NOMO-1 treated with dmso at 0.1 percent for 144 hours (cell line): ENCODE measurements around the gene DDX31.
"Not testable (repeated sequence)": the region's sequence is repeated elsewhere in the genome, so short reads cannot be mapped to it uniquely, and the experiment has no call there.

Experiments
- DNase-seq: peaks from one replicate; lab custom pipeline; 2025; ENCODE audit not compliant: unreplicated experiment; lab: John Stamatoyannopoulos, UW

The DDX31 gene

DNA sequence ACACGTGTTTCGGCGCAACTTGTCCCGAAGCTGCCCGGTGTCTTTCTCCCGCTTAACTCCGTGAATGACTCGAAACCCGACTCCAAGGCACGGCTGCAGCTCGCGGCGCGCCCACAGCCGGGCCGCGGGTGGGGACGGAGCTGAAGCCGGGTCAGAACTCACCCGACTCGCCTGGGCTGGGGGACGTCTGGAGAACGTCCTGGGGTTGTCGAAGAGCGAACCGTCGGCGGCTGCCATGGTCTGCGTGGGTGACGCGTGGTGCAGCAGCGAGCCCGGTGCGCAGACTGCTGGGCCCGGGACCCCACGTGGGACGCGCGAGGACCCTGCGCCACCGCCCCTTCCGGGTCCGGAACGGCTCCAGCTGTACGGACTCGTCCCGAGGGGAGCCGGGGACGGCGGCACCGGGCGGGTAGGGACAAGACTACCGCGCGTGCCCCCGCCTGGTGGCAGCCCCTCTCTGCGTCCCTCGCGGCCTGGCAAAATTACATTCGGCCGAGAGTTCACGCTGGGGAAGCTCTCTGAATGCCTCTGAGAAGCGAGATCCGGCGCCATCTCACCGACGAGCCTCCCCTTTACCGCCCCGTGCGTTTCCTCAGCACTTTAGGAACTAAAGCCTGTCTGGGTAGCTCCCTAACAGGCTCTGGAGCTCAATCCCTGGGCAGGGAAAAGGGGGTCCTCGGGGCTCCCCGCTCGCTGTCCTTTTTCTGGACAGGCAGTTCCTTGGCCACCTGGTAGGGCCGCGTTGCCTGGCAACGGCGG, at the start of gene DDX31:
Gene DDX31, minus strand, starts transcription at position 286 of the 759 bp plus-strand sequence. Its CDS starts 49 bp downstream, at position 237.
- peak; percentile 44 for DNase-seq

DNA sequence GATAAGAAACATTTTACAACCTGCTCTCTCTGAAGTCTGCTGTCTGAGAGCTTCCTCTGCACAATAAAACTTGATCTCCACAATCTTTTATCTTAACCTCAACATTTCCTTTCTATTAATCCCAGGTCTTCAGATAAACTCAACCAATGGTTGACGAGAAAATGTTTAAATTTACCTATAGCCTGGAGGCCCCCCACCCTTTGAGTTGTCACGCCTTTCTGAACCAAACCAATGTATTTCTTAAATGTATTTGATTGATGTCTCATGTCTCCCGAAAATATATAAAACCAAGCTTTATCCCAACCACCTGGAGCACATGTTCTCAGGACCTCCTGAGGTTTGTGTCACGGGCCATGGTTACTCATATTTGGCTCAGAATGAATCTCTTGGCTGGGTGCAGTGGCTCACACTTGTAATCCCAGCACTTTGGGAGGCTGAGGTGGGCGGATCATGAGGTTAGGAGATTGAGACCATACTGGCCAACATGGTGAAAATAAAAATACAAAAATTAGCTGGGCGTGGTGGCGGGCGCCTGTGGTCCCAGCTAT, 48.7 kb upstream of the DDX31 start:
- not testable (repeated sequence) for DNase-seq

DNA sequence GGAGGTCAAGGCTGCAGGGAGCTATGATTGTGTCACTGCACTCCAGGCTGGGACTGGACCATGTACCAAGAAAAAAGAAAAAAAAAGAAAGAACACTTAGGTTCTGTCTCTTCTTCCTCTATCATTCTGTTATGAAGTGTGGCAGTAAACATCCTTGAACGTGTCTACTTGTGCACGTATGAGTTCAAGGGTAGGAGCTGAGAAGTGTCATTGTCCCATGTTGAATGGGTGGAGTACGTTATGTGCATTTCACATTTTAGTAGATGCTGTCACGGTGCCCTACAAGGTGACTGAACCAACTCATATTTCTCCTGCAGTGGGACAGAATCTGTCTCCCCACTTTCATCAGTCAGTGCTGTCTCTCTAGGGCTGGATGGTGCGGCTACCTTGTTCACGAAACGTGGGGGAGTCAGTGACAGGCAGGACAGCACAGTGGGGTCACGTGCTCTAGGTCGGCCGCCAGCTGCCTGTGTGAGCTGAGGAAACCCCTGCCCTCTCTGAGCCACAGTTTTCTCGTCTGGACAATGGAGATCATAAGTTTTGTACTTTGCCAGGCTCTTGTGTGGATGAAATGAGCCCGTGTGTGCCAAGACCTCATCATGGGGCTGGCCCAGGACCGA, 47.7 kb upstream of the DDX31 start:
- DNase-seq, result no peak

DNA sequence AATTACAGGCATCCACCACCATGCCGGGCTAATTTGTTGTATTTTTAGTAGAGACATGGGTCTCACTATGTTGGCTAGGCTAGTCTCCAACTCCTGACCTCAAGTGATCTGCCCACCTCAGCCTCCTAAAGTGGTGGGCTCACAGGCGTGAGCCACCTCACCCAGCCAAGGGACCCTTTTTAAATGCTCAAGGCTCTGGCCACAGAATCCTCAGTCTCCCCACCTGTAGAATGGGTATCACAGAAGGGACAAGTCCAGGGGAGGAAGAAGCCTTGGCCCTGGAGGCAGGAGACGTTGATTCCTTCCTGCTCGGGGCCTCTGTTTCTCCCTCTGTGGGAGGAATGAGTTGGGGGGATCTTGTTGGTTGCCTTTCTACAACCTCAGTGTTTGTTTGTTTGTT, 46.2 kb upstream of the DDX31 start:
- no peak for DNase-seq

DNA sequence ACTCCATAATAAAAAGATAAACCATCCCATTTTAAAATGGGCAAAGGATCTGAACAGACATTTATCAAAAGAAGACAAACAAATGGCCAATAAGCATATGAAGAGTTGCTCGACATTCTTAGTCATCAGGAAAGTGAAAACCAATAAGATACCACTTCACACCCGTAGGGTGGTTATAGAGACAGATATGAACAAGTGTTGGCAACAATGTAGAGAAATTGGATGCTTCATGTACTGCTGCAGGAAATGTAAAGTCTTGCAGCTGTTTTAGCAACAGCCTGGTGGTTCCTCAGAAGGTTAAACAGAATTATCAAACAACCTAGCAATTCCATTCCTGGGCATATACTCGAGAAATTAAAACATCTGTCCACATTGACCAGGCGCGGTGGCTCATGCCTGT, 43.0 kb upstream of the DDX31 start:
- DNase-seq, result no peak

DNA sequence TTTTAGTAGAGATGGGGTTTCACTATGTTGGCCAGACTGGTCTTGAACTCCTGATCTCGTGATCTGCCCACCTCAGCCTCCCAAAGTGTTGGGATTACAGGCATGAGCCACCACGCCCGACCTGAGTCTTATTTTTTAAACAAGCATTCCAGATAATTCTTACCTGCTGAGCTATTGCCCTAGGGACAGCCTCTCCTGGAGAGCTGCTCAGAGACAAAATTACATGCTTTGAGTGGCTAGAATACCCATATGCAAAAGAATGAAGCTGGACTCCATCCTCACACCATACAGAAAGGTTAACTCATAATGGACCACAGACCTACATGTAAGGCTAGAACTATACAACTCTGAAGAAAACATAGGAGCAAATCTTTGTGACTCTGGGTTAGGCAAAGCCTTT, 42.1 kb upstream of the DDX31 start:
- no peak for DNase-seq

DNA sequence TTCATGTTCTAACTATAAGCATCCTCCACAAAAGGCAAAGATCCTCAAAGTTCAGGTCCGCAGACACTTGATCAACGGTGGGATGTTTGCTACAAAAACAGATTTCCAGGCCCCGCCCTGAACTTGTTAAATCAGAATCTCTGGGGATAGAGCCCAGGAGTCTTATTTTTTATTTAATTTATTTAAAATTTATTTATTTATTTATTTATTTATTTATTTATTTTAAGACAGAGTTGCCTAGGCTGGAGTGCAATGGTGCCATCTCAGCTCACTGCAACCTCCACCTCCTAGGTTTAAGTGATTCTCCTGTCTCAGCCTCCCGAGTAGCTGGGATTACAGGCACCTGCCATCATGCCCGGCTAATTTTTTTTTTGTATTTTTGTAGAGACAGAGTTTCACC, 41.4 kb upstream of the DDX31 start:
- DNase-seq, result not testable (repeated sequence)

DNA sequence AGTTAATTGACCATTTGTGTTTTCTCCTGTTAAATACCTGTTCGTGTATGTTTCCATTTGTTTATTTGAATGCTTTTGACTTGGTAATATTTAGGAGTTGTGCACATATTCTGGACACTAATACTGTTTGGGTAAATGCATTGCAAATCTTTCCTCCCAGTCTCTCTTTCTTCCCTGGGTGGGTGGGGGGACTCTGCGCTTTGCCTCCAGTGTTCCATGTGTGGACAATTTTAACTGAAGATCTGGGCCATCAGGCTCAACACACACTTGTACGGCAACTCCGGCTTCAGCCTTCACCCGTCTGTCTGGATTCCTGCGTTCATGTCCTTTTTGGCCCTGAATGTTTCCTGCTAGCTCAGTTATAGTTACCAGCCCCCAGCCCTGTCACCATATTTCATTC, 40.5 kb upstream of the DDX31 start:
- DNase-seq, result no peak

DNA sequence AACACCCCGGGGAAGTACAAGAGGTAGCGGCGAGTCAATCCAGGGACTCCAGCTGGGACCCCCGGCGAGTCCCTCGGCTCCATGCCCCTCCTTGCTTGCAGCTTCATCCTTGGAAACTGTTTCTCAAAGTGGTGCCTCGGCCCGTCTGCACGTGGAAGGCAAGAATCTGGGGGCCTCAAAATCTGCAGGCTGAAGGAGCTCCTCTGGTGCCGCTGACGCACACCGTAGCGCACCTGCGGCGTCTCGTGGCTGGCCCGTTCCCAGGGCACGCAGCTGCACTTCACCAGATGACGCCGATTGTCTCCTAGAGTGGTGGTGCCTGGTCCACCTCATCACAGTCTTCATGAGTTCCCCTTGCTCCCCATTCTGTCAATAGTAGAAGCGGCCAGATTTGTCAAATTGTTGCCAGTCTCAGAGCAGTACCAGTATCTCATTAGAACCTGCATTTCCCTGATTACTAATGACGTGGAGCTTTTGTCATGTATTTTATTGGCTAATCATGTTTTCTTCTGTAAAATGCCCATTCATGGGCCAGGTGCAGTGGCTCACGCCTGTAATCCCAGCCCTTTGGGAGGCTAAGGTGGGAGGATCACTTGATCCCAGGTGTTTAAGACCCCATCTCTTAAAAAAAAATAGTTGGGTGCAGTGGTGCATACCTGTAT, 39.1 kb upstream of the DDX31 start:
- no peak for DNase-seq

DNA sequence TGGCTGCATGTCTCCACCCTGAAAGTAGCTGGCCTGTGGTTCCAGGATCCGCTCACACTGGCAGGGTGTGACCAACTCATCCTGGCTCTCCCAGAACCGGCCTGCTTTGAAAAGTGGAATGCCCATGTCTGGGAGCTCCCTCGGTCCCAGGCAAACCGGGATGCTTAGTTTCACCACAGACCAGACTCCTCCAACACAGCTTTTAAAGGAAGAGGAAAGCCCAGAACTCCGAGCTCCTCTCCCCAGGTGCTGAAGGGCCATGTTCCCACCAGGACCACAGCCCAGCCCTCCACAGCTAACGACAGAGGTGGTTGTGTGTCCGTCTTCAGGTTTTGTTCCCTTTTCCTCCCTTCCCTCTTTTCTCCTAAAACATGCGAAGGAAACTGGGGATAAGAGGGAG, 38.5 kb upstream of the DDX31 start:
- DNase-seq, result no peak

DNA sequence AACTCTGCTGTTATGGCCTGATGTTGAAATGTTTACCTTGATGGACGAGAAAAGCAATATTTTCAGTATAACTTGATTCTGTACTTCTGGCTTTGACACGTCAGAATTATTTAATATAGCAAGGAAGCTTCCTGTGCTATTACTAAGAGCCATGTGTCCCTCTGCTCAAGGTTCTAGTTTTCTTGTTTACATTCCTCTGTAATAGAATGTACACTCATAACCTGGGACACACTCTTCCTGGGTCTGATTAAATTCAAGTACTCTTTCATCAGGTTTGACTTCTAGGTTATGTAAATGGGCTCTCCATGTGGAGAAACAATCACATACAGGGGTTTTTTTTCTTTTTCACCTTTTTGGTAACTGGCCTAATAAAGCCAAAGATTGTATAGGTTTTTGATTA, 33.6 kb upstream of the DDX31 start:
- DNase-seq, result no peak

DNA sequence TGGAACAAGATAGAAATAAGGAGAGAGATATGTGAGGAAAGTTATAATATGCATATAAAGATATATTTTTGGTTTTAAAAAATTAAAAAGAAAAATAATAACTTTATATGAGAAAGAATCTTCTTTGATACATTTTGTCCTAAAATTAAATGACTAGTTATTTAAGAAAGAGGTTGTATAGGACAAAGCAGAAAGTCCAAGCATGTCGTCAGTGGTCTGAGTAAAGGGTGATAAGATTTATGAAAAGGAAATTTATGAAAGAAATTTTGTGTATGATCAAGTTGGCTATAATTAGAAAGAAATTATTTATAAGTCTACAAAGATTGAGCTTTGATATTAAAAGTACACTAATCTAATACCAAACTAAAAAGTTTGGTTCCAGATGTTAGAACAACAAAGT, 32.5 kb upstream of the DDX31 start:
- DNase-seq, result no peak

DNA sequence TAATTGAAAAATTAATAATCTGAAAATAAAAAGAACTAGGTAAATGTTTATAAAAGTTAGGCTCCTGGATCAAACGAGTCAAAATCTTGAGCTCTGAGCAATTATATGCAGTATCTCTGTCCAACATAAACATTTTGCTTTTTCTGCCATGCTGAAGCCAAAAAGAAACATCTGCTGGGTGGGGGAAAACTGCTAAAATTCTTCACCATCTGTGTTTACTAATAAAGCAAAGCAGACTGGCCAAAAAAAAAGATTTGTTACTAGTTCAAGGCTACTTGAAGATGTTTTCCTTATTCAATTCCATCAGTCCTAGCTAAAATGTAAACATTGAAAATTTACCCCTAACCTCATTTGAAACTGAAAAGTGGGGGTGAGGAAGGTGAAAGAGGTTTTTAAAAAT, 30.2 kb upstream of the DDX31 start:
- DNase-seq, result no peak

DNA sequence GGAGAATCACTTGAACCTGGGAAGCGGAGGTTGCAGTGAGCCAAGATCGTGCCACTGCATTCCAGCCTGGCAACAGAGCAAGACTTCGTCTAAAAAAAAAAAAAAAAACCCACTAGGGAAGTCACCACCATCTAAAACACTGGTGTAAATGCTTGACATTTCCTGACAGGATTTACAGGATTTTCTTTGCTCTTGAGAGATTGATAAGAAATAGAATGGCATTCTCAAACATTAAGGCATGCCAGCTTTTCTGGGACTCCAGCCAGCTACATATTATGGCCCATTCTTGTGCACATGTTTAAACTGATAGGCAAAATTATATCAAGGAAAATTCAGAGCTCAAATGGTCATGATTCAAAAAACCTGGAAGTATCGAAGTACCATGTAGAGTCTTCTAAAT, 29.2 kb upstream of the DDX31 start:
- DNase-seq, result no peak

DNA sequence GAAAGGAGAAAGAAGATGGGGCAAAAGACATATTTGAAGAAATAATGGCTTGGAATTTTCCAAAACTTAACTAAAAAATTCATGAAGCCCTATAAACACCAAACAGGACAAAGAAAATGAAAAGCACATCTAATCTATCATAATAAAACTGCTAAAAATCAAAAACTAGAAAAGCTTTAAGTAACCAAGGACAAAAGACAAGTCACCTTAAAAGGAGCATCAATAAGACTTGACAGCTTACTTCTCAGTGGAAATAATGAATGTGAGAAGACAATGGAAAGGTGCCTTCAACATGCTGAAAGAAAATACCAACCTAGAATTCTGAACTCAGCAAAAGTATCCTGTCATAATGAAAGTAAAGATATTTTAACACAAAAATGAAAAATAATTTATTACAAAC, 27.4 kb upstream of the DDX31 start:
- no peak for DNase-seq

DNA sequence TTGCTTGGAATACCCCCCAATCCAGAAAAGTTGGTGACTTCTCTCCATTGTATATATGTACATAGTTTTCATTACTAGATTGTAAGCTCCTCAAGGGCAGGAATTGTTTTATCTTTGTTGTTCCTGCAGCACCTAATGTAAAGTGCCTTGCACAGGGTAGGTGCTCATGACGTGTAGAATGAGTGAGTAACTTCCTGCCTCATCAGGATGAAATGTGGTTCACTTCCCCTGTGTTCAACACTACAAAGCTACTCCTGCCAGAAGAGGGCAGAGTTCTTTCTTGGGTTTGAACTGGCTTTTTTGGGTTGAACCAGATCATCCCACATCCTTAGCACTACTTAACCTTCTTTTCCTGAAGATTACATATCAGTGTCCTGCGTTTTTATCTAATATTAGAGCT, 24.4 kb upstream of the DDX31 start:
- no peak for DNase-seq

DNA sequence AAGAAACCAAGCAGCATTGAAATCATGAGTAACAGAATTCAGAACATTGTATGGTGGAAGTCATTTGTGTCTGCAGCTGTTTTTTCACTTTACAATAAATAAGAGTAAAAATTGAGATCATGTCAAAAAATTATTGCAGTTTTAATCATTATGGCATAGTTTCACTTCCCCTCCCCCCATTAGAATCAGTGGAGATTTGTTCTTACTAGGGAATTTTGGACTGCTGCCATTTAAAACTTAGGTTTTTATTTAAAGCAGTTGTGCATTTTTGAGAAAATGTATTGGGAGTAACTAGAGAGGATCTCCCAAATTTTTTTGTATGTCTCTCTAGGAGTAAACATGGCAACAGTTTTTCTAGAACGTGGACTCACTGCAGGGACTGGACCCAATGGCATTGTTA, 20.9 kb upstream of the DDX31 start:
- no peak for DNase-seq

DNA sequence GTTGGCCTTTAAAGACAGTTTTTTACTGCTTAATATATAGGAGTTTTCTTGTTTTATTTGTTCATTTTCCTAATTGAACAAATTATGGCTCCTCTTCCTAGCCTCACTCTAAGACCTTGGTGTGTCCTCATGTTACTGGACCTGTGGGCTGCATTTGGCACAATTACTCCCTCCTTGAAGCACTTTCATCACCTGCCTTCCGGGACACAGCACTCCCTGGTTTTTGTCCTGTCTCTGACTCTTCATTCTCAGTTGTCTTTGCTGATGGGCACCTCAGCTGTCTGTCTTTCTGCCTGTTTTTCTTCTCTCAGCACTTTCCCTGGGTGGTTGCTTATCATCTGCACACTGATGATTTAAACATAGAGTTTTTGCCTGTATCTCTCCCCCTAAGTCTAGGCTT, 14.1 kb upstream of the DDX31 start:
- DNase-seq, result no peak

DNA sequence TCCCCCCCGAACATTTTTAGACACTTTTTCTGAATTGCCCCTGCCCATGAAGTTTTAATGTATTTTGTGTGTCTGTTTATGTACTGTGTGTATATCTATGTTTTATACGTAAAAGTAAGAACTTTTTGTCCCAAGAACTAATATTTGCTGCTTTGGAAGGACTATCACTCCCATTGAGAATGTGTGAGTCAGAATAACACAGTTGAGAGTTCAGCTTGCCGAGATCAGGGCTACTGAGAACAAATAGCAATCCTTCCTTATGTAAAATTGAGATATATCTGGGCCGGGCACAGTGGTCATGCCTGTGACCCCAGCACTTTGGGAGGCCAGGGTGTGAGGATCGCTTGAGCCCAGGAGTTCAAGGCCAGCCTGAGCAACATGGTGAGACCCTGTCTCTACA, 11.8 kb upstream of the DDX31 start:
- DNase-seq, result no peak

DNA sequence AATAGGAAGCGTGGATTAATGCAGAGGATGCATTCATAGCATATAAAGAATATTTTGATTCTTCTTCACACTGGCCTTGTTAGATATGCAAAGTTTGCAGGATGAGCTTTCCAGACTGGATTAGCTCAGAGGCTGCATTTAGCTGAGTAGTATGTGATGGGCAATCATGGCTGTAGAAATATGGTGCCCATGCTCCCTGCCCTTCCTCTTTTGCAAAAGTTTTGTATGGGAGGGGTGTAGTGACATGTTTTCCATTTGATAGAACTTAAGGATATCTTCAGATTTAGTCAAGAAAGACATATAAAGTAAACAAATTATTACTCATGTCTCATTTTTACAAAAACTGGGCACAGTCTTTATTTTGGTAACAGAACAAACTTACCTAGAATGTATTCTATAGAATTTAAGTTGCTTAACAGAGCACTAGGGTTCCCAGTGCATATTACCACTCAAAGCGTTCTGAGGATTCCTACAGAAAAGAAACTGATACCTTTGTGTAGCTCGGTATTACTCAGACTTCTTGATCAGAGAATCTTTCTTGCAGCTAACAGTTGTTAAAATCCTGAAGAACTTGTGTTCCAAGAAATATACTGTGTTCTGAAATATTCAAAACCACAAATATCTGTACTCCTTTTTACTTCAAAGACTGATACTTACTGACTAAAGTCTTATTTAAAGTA, 10.3 kb upstream of the DDX31 start:
- DNase-seq, result no peak

DNA sequence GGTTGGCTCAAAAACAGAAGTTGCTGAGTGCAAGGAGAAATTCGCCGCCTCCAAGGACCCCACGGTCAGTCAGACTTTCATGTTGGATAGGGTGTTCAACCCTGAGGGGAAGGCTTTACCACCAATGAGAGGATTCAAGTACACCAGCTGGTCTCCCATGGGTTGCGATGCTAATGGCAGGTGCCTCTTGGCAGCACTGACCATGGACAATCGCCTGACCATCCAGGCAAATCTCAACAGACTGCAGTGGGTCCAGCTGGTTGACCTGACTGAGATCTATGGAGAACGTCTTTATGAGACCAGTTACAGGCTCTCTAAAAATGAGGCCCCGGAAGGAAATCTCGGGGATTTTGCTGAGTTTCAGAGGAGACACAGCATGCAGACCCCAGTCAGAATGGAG, 8.2 kb upstream of the DDX31 start:
- no peak for DNase-seq

DNA sequence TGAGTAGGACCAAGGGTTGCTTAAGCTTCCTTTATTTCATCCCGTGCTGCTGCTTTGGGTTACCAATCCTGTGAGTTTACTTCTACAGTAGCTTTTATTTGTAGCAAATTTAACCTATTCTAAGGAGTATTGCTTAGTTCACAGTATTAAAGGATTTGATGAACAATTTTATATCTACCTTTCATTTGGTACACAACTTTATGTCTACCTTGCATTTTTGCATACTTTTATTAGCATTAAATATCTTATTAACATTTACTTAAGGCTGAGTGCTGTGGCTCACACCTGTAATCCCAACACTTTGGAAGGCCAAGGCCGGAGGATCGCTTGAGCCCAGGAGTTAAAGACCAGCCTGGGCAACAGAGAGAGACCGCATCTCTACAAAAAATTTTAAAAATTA, 4.7 kb upstream of the DDX31 start:
- no peak for DNase-seq
